AG10803 (cell line): Measurements from ENCODE around the gene PLA2G4B.

Source experiments
- DNase-seq: peaks from one replicate; pipeline ENCODE4 v3.0.0; 2010; ENCODE audit warnings: low read depth
- H3K4me3 ChIP-seq: 2 replicates; pipeline ENCODE4 v1.5.1; 2011; ENCODE audit warnings: mild to moderate bottlenecking, low read length, control low read depth
- CTCF ChIP-seq: conservative IDR thresholded peaks from 2 replicates; pipeline ENCODE4 v1.5.1; 2011; ENCODE audit warnings: mild to moderate bottlenecking, low read length, control low read depth, inconsistent platforms

The PLA2G4B gene

GRCh38 chr15:41801185-41801584, 37.5 kb upstream of the PLA2G4B start:
- DNase-seq: no peak

GRCh38 chr15:41801850-41802455, 36.7 kb upstream of the PLA2G4B start:
- peak; percentile 26 for DNase-seq
- TF ChIP-seq CTCF: no peak
- H3K4me3 ChIP-seq: no peak overlapping the region

More at GRCh38 chr15:41801185-41801584, 37.5 kb upstream of the PLA2G4B start:
- H3K4me3 ChIP-seq: no peak overlapping the region
- TF ChIP-seq CTCF: no peak

DNA sequence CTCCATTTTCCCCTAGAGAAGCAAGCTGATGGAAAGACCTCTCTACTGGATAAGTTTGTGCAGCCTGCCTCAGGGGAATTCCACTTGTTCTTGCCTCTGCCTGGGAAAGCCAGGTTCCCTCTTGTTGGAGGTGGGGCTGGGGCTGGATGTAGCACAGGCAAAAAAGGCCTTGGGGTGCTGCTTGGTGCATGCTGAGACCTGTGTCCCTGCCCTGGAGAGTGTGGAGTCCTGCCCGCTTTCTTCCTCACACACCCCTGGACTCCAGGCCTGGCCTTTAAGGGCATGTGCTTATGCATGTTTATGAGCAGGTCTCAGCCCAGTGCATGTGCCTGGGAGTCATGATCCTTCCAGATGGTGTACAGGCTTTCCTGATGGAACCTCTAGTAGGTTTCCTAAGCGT, 34.3 kb upstream of the PLA2G4B start:
- no peak for TF ChIP-seq CTCF
- no peak overlapping the region for H3K4me3 ChIP-seq
- no peak for DNase-seq

DNA sequence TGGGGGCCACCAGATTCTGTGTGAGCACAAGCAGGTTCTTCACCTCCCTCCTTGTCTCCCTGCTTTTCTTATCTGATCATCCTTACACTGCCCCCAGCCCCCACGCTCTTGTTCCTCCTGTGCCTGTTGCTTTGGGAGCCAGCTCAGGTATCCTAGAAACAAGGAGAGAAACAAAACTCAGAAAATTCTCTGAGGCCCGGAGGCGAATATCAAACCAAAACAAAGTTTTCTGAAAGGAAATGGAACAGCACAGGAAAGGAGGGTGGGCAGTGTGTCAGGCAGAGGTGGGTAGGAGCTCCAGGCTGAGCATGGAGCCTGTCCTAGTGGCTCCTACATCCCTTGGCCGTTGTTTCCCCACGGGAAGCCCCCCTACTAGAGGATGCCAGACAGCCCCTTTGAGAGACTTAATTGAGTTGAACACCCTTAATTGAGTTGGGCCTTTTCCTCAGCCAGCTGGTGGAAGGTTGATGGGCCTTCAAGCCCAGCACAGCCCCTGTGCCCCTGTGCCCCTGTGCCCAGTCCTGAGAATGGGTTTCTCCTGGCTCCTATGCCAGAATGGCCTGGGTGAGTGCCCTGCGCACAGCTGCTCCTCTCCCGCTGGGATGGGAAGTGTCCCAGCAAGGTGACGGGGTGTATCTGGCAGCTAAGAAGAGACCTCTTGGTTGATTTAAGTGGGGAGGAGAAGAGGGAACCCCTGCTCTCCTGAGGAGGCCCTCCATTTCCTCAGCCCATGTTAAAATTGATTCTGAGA, 33.6 kb upstream of the PLA2G4B start:
- no peak overlapping the region for H3K4me3 ChIP-seq
- no peak for TF ChIP-seq CTCF
- no peak for DNase-seq

DNA sequence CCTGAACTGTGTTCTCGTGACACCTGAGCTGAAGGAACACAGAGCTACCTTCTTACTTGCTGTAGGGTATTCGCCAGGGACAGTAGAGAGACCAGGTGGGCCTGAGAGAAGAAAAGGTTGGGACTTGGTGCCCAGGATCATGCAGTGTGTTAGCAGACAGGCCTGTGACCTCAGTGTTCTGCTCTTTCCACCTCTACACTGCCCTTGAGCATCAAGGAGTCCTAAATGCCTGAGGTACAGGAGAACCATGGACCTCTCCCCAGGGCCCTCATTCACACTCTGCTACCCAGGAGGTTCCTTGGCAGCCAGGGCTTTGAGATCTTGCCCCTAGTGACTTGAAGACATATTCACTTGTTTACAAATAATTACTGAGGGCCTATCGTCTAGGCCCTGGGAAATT, 32.9 kb upstream of the PLA2G4B start:
- TF ChIP-seq CTCF: no peak
- no peak for DNase-seq

GRCh38 chr15:41806291-41807181, 32.1 kb upstream of the PLA2G4B start:
- H3K4me3 ChIP-seq: no peak overlapping the region
- no peak for DNase-seq
- no peak for TF ChIP-seq CTCF

More for the DNA sequence above, 32.9 kb upstream of the PLA2G4B start:
- no peak overlapping the region for H3K4me3 ChIP-seq
